HCT116 (cell line): ENCODE results near the gene ESPNL. TPM values are rescaled to one million over a fixed set of nuclear protein-coding genes. Genes with fewer than 3 reads are reported as not detected.
A peak's percentile ranks its signal among the peaks of the same experiment; 100 is the strongest.

ENCODE experiments used
- ATAC-seq: fragments of 200-7000 bp; cut with Tn5 transposase; 2 replicates; pipeline ENCODE4 v1.9.1; 2020; ENCODE audit warnings: mild to moderate bottlenecking, moderate library complexity
- BruUV-seq: library from RNA; stranded (reverse); fragments of 400-500 nt; replicated peaks from 2 replicates; lab custom pipeline; 2021; lab: Mats Ljungman, UMichigan
- CTCF ChIA-PET: fragments of 300-600 bp; sonication (Branson Sonifier 250); formaldehyde crosslinking; loops from one replicate; lab custom pipeline; 2021; ENCODE audit warnings: antibody characterized with exemption; lab: Charles Lee
- POLR2A ChIA-PET: fragments of 300-600, 350-600 bp; sonication (Branson Sonifier 250); formaldehyde crosslinking; loops from one replicate; lab custom pipeline; 2021; ENCODE audit warnings: antibody characterized with exemption; lab: Charles Lee
- RAD21 ChIA-PET, 2 experiments: fragments of 300-600 bp; sonication (Branson Sonifier 250); formaldehyde crosslinking; loops; one replicate each; lab custom pipeline; 2023; ENCODE audit warnings: low total read pairs in 2 of 2; ENCODE audit not compliant: uncharacterized antibody in 2 of 2, unreplicated experiment in 2 of 2, low non-redundant PET in 1 of 2; lab: Charles Lee
- DNase-seq: peaks from one replicate; pipeline ENCODE4 v3.0.0-alpha.2; 2010; ENCODE audit warnings: low read depth, low spot score
- H2AFZ ChIP-seq: fragments of 200-600 bp; shearing (Covaris generic), sonication (generic); 2 replicates; pipeline ENCODE4 v1.6.1; 2017; ENCODE audit warnings: low read depth, mixed run types, mixed read lengths, antibody characterized with exemption, low read length; ENCODE audit not compliant: poor library complexity, severe bottlenecking
- H3K27ac ChIP-seq: 2 replicates; pipeline ENCODE4 v1.5.1; 2012; ENCODE audit warnings: low read depth, low read length
- H3K27me3 ChIP-seq: fragments of 200-600 bp; sonication (generic); 2 replicates; pipeline ENCODE4 v1.6.1; 2016; ENCODE audit warnings: mixed run types, low read length, mixed read lengths; ENCODE audit not compliant: insufficient read depth
- H3K36me3 ChIP-seq, 2 experiments: fragments of 200-500 bp in 1 of 2; fragments of 200-600 bp in 1 of 2; sonication (Bioruptor generic) in 1 of 2; sonication (generic) in 1 of 2; 2 replicates each; pipeline versions ENCODE4 v1.5.1 to v1.6.1; 2014 to 2016; ENCODE audit warnings: low read length in 2 of 2, inconsistent platforms in 1 of 2, mixed read lengths in 1 of 2, mixed run types in 1 of 2; ENCODE audit not compliant: insufficient read depth in 2 of 2, control insufficient read depth in 1 of 2
- H3K4me1 ChIP-seq, 2 experiments: fragments of 200-600 bp in 1 of 2; sonication (generic) in 1 of 2; 2 replicates each; pipeline versions ENCODE4 v1.5.1 to v1.6.1; 2012 to 2017; ENCODE audit warnings: low read length in 2 of 2, inconsistent platforms in 1 of 2, mild to moderate bottlenecking in 1 of 2, mixed read lengths in 1 of 2, mixed run types in 1 of 2, moderate library complexity in 1 of 2; ENCODE audit not compliant: insufficient read depth in 2 of 2, control insufficient read depth in 1 of 2
- H3K4me2 ChIP-seq: fragments of 200-600 bp; sonication (generic); 2 replicates; pipeline ENCODE4 v1.6.1; 2017; ENCODE audit warnings: mixed run types, low read length, mixed read lengths
- H3K4me3 ChIP-seq, 2 experiments: fragments of 200-600 bp in 1 of 2; sonication (generic) in 1 of 2; replicated peaks in 1 of 2; 2 replicates each; pipeline ENCODE4 v1.5.1; 2011 to 2016; ENCODE audit warnings: low read length in 2 of 2, control low read depth in 1 of 2, low read depth in 1 of 2, mild to moderate bottlenecking in 1 of 2, mixed read lengths in 1 of 2, mixed run types in 1 of 2
- H3K79me2 ChIP-seq: fragments of 200-600 bp; sonication (generic); 2 replicates; pipeline ENCODE4 v1.6.1; 2017; ENCODE audit warnings: mild to moderate bottlenecking, mixed run types, low read length, moderate library complexity, mixed read lengths; ENCODE audit not compliant: insufficient read depth
- H3K9ac ChIP-seq: fragments of 200-600 bp; sonication (generic); 2 replicates; pipeline ENCODE4 v1.6.1; 2016; ENCODE audit warnings: low read length, mixed read lengths
- H3K9me2 ChIP-seq: fragments of 200-600 bp; sonication (generic), shearing (Covaris generic); 2 replicates; pipeline ENCODE4 v1.6.1; 2017; ENCODE audit warnings: mixed run types, mild to moderate bottlenecking, moderate library complexity; ENCODE audit not compliant: insufficient read depth
- H3K9me3 ChIP-seq, 2 experiments: fragments of 200-500 bp in 1 of 2; fragments of 200-600 bp in 1 of 2; sonication (Bioruptor generic) in 1 of 2; sonication (generic) in 1 of 2; 2 replicates each; pipeline ENCODE4 v1.6.1; 2014 to 2017; ENCODE audit warnings: low read length in 2 of 2, mixed read lengths in 2 of 2, inconsistent platforms in 1 of 2, low read depth in 1 of 2, mild to moderate bottlenecking in 1 of 2, mixed run types in 1 of 2, moderate library complexity in 1 of 2; ENCODE audit not compliant: control insufficient read depth in 1 of 2, insufficient read depth in 1 of 2
- H4K20me1 ChIP-seq: fragments of 200-600 bp; sonication (generic), shearing (Covaris generic); 2 replicates; pipeline ENCODE4 v1.6.1; 2017; ENCODE audit warnings: mixed run types, mild to moderate bottlenecking, moderate library complexity; ENCODE audit not compliant: insufficient read depth
- CEBPB ChIP-seq: IDR thresholded peaks from 2 replicates; pipeline ENCODE4 v1.6.1; 2012; ENCODE audit warnings: low read depth
- JUND ChIP-seq: IDR thresholded peaks from 2 replicates; pipeline ENCODE4 v1.6.1; 2012
- POLR2AphosphoS5 ChIP-seq: IDR thresholded peaks from 2 replicates; pipeline ENCODE4 v1.6.1; 2011; ENCODE audit warnings: mild to moderate bottlenecking, low read depth, low read length, moderate library complexity
- SIN3A ChIP-seq: IDR thresholded peaks from 2 replicates; pipeline ENCODE4 v1.6.1; 2012; ENCODE audit warnings: low read depth
- YY1 ChIP-seq: IDR thresholded peaks from 2 replicates; pipeline ENCODE4 v1.6.1; 2011; ENCODE audit warnings: low read length, low read depth, moderate library complexity, mild to moderate bottlenecking; ENCODE audit not compliant: insufficient replicate concordance; ENCODE audit errors: extremely low read depth
- intact Hi-C: fragments of 100-400 bp; cut with micrococcal nuclease; formaldehyde crosslinking; loops from 2 replicates; pipeline ENCODE4 v1.10.0; 2022
- total RNA-seq: library from RNA; stranded (reverse); gene quantifications from one replicate; pipeline ENCODE4 v1.2.1, GENCODE V29; 2021; ENCODE audit not compliant: unreplicated experiment

Gene ESPNL
- total RNA-seq, 1 experiment from 2014 or later, result 0.22 TPM

- Histone ChIP-seq H3K4me3 (no peak overlapping the region), H3K4me1 (peaks cover 48 to 82% of the 10 kb centered on the region in 2 experiments), H3K79me2 (no peaks in the 10 kb centered on the region), H3K9me2 (no peaks in the 10 kb centered on the region), H3K4me2 (peak overlapping the region; percentile 76), H3K36me3 (no peaks in the 10 kb centered on the region), H4K20me1 (no peaks in the 10 kb centered on the region), H3K9ac (peak overlapping the region; percentile 26; the same call in 1 of the 2 replicates), H3K27ac (peak overlapping the region; percentile 50), H3K9me3 (no peaks in the 10 kb centered on the region), H2AFZ (no peak overlapping the region), H3K27me3 (no peaks in the 10 kb centered on the region)
- RAD21 ChIA-PET, result interaction anchor here in 1 of 2 experiments (0.7 kb wide), 1 partner anchor 219 kb away, joined by 3 read pairs; no protein-coding TSS in a partner anchor
- CTCF ChIA-PET, result interaction anchor here (1.5 kb wide), 1 partner anchor 11 kb away, joined by 4 read pairs; no protein-coding TSS in a partner anchor
- intact Hi-C loops, result no loop called here
- peak; percentile 47 for DNase-seq
- no peak for TF ChIP-seq YY1
- TF ChIP-seq POLR2AphosphoS5, result peak; percentile 59
- POLR2A ChIA-PET, result interaction anchor here (0.6 kb wide), 1 partner anchor 33 kb away, joined by 6 read pairs; no protein-coding TSS in a partner anchor
- BruUV-seq, result no TSS peak
- ATAC-seq, result peak; percentile 28
Observed at GRCh38 chr2:238141541-238142318, 41.6 kb downstream of the ESPNL start.

DNA sequence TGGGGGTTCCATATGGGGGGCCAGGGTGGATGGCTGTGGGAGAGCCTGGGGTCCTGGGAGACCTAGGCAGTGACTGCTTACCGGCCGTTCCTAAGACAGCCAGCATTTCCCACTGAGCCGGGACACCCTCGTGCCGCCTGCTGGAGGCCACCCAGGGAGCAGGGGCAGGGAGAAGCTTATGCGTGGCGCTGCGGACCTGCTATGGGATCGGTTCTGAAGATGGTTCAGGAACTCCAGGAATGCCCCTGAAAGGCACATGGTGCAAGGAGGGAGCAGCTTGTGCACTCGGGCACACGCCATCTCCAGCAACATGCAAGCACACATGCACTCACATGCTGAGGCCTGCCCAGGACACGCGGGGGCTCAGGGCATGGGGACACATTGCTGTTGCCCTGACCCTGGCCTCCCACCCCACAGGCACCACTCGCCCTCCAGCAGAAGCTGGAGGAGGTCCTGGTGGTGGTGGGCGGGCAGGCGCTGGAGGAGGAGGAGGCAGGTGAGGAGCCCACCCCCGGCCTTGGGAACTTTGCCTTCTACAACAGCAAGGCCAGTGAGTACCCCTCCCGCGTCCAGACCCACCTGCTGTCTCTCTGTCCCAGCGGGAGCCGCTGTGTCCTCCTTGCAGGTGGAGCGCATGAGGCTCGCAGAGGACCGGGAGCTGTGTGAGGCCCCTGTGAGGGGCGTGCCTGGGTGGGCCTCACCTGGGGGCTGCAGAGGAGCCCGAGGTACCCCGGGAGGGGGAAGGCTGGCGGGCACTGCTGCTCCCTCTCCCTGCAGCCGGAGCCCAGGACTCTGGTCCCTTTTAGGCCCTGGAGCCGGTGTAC is 42.5 kb downstream of the ESPNL start:
- Histone ChIP-seq H4K20me1 (no peaks in the 10 kb centered on the region), H2AFZ (no peak overlapping the region), H3K9me3 (no peaks in the 10 kb centered on the region), H3K79me2 (no peaks in the 10 kb centered on the region), H3K4me3 (no peak overlapping the region), H3K9ac (0 out of 2 replicates have a peak overlapping the region, but pooled peaks have one; percentile 26), H3K9me2 (no peaks in the 10 kb centered on the region), H3K4me2 (peak overlapping the region; percentile 76)
- RAD21 ChIA-PET, result no interaction called here
- ATAC-seq, result no peak
- intact Hi-C loops, result no loop called here
- TF ChIP-seq SIN3A (no peak), CEBPB (no peak), JUND (no peak)
- TF ChIP-seq, all 23 proteins: peak for 0
- no TSS peak for BruUV-seq
- ChIA-PET POLR2A (interaction anchor here (0.6 kb wide), 1 partner anchor 34 kb away, joined by 6 read pairs; no protein-coding TSS in a partner anchor), CTCF (interaction anchor here (1.5 kb wide), 1 partner anchor 10 kb away, joined by 4 read pairs; no protein-coding TSS in a partner anchor)
- peak overlapping the region; percentile 6; the same call in 1 of the 2 replicates for H3K27ac ChIP-seq
- no peaks in the 10 kb centered on the region for H3K27me3 ChIP-seq
- H3K36me3 ChIP-seq, result no peaks in the 10 kb centered on the region
- peaks cover 53 to 87% of the 10 kb centered on the region in 2 experiments for H3K4me1 ChIP-seq
- no peak for DNase-seq
